ENCODE measurements around the gene HIVEP3. TPM values are rescaled to one million over a fixed set of nuclear protein-coding genes. Genes with fewer than 3 reads are reported as not detected.

The HIVEP3 gene
- total RNA-seq, 1 donor from 2014 or later: 8.9 TPM

DNA sequence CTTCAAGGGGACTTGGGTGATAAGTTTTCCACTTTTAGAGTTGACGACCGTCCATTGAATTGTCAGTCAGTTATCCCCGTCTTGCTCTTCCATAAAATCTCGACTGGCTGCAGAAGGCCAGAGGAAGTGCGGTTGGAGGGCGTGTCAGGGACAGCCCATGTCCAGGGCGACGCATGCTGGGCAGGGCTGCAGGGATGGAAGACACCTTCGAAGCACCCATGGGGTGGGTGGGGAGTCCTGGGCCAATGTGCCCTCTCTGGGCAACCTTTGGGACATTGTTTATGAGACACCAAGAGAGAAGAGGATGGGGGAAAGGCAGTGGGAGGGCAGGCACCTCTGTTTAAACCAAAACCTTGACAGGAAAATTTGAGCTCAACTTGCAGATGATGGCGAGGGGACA lies 395.7 kb downstream of the HIVEP3 start:
- DNase-seq (ENCODE audit: low read depth) (no peak), FAIRE-seq (no peak)
- no peaks in the 10 kb centered on the region for H3K36me3 ChIP-seq (ENCODE audit: insufficient read depth, low read length)
- no peak overlapping the region for H3K4me2 ChIP-seq (ENCODE audit: low read length)
- H4K20me1 ChIP-seq (ENCODE audit: insufficient read depth, low read length): peaks cover 17% of the 10 kb centered on the region
- H3K4me1 ChIP-seq (ENCODE audit: insufficient read depth, low read length): no peaks in the 10 kb centered on the region
- H3K79me2 ChIP-seq (ENCODE audit: insufficient read depth, low read length): no peaks in the 10 kb centered on the region
- peaks cover 3% of the 10 kb centered on the region for H3K4me1 Mint-ChIP-seq (ENCODE audit: low read depth, unreplicated experiment)
- no peak overlapping the region for H2AFZ ChIP-seq (ENCODE audit: low read depth, low read length)
- H3K27me3 Mint-ChIP-seq (ENCODE audit: low read depth, unreplicated experiment): peaks cover 11% of the 10 kb centered on the region
- no peak overlapping the region for H3K27ac ChIP-seq (ENCODE audit: low read depth, low read length)
- no peak overlapping the region for H3K9ac ChIP-seq (ENCODE audit: low read length)
- H3K4me3 Mint-ChIP-seq (ENCODE audit: unreplicated experiment): no peak overlapping the region
- no peaks in the 10 kb centered on the region for H3K9me3 ChIP-seq (ENCODE audit: insufficient read depth, low read depth, low read length)
- H3K4me3 ChIP-seq (ENCODE audit: insufficient read depth, low read depth, low read length): no peak overlapping the region
- TF ChIP-seq, protein P1, sequence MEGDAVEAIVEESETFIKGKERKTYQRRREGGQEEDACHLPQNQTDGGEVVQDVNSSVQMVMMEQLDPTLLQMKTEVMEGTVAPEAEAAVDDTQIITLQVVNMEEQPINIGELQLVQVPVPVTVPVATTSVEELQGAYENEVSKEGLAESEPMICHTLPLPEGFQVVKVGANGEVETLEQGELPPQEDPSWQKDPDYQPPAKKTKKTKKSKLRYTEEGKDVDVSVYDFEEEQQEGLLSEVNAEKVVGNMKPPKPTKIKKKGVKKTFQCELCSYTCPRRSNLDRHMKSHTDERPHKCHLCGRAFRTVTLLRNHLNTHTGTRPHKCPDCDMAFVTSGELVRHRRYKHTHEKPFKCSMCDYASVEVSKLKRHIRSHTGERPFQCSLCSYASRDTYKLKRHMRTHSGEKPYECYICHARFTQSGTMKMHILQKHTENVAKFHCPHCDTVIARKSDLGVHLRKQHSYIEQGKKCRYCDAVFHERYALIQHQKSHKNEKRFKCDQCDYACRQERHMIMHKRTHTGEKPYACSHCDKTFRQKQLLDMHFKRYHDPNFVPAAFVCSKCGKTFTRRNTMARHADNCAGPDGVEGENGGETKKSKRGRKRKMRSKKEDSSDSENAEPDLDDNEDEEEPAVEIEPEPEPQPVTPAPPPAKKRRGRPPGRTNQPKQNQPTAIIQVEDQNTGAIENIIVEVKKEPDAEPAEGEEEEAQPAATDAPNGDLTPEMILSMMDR (IDR thresholded peaks at IDR 0.05; ENCODE audit: insufficient read depth, low read depth, low read length): no peak
- TF ChIP-seq EZH2 (IDR thresholded peaks at IDR 0.05; ENCODE audit: insufficient read depth, low read length): no peak
- H3K9me3 Mint-ChIP-seq (ENCODE audit: unreplicated experiment): peaks cover 3% of the 10 kb centered on the region
- H3K36me3 Mint-ChIP-seq (ENCODE audit: low read depth, unreplicated experiment): peaks cover 11% of the 10 kb centered on the region
- H3K27ac Mint-ChIP-seq (ENCODE audit: unreplicated experiment): peak overlapping the region; percentile 34
- H3K27me3 ChIP-seq (ENCODE audit: insufficient read depth, low read length): no peaks in the 10 kb centered on the region

DNA sequence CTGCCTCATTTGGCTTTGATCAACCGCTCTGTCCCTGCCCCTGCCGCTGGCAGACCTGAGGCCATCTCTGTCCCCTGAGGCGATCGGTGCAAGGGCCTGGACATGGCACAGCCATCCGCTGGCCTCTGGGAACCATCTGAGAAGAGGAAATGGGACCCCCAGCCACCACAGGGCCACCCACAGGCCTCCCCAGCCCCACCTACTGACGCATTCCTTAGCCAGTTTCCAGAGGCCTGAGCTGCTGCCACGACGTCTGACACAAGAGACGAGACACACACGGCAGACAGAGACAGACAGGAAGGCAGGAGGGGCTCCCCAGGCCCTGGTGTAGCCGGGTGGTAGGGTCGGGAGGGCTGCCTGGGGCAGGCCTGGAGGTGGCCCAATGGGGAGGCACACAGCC lies 397.0 kb downstream of the HIVEP3 start:
- FAIRE-seq (no peak), DNase-seq (ENCODE audit: low read depth) (no peak)
- H2AFZ ChIP-seq (ENCODE audit: low read depth, low read length): no peak overlapping the region

More for the DNA sequence above, 397.0 kb downstream of the HIVEP3 start:
- H3K27me3 ChIP-seq (ENCODE audit: insufficient read depth, low read length): no peaks in the 10 kb centered on the region
- H3K4me1 ChIP-seq (ENCODE audit: insufficient read depth, low read length): no peaks in the 10 kb centered on the region
- H3K4me3 Mint-ChIP-seq (ENCODE audit: unreplicated experiment): no peak overlapping the region
- H3K4me3 ChIP-seq (ENCODE audit: insufficient read depth, low read depth, low read length): no peak overlapping the region
- no peak overlapping the region for H3K27ac ChIP-seq (ENCODE audit: low read depth, low read length)
- no peaks in the 10 kb centered on the region for H3K9me3 ChIP-seq (ENCODE audit: insufficient read depth, low read depth, low read length)
- peak overlapping the region; percentile 34 for H3K27ac Mint-ChIP-seq (ENCODE audit: unreplicated experiment)
- H3K36me3 Mint-ChIP-seq (ENCODE audit: low read depth, unreplicated experiment): peaks cover 13% of the 10 kb centered on the region
- H3K79me2 ChIP-seq (ENCODE audit: insufficient read depth, low read length): no peaks in the 10 kb centered on the region
- peaks cover 13% of the 10 kb centered on the region for H4K20me1 ChIP-seq (ENCODE audit: insufficient read depth, low read length)
- no peak overlapping the region for H3K4me2 ChIP-seq (ENCODE audit: low read length)
- TF ChIP-seq, protein P1 (IDR thresholded peaks at IDR 0.05; ENCODE audit: insufficient read depth, low read depth, low read length): no peak
- no peak for TF ChIP-seq EZH2 (IDR thresholded peaks at IDR 0.05; ENCODE audit: insufficient read depth, low read length)
- H3K9ac ChIP-seq (ENCODE audit: low read length): no peak overlapping the region
- H3K36me3 ChIP-seq (ENCODE audit: insufficient read depth, low read length): no peaks in the 10 kb centered on the region
- peaks cover 3% of the 10 kb centered on the region for H3K9me3 Mint-ChIP-seq (ENCODE audit: unreplicated experiment)
- H3K4me1 Mint-ChIP-seq (ENCODE audit: low read depth, unreplicated experiment): peaks cover 3% of the 10 kb centered on the region
- peaks cover 11% of the 10 kb centered on the region for H3K27me3 Mint-ChIP-seq (ENCODE audit: low read depth, unreplicated experiment)

All from astrocyte (in vitro differentiated cells and primary cell).